ENCODE measurements around the gene SELENOO. TPM values are rescaled to one million over a fixed set of nuclear protein-coding genes. Genes with fewer than 3 reads are reported as not detected.

SELENOO gene
- total RNA-seq, 4 donors from 2014 or later, result 36.1 to 66.6 (median 44.8) TPM

DNA sequence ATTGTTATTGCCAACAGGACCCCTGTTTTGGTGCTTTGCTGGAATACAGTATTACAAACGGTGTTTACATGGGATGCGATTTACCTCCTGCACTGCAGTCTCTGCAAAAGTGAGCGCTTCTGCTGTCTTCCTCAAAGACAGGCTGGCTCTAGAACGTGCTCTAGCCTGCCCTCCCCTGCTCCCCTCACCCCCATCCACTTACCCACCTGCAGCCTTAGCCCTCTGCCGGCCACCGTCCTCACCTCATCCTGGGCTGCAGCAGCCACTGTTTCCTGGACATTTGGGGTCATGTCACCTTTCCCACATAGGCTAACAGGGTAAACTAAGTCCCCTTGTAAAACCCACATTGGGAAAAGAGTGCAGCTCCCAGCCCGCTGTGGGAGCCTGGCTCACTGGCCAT is 39.9 kb upstream of the SELENOO start:
- no peaks in the 10 kb centered on the region for H3K36me3 ChIP-seq
- no peak overlapping the region for H3K4me3 ChIP-seq
- no peaks in the 10 kb centered on the region for H3K9me3 ChIP-seq
- TF ChIP-seq, protein P1, sequence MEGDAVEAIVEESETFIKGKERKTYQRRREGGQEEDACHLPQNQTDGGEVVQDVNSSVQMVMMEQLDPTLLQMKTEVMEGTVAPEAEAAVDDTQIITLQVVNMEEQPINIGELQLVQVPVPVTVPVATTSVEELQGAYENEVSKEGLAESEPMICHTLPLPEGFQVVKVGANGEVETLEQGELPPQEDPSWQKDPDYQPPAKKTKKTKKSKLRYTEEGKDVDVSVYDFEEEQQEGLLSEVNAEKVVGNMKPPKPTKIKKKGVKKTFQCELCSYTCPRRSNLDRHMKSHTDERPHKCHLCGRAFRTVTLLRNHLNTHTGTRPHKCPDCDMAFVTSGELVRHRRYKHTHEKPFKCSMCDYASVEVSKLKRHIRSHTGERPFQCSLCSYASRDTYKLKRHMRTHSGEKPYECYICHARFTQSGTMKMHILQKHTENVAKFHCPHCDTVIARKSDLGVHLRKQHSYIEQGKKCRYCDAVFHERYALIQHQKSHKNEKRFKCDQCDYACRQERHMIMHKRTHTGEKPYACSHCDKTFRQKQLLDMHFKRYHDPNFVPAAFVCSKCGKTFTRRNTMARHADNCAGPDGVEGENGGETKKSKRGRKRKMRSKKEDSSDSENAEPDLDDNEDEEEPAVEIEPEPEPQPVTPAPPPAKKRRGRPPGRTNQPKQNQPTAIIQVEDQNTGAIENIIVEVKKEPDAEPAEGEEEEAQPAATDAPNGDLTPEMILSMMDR (IDR thresholded peaks at IDR 0.05), result no peak
- TF ChIP-seq EP300 (IDR thresholded peaks at IDR 0.05), result no peak
- no peak for TF ChIP-seq POLR2A (IDR thresholded peaks at IDR 0.05)
- H3K27ac ChIP-seq, result no peak overlapping the region
- DNase-seq (ENCODE audit: low spot score in 2 of 2), result no peak
- WGBS, 2 donors, result 82 to 84% methylated on average over 6 to 7 of the region's 7 CpGs
- H3K27me3 ChIP-seq, result peaks cover 0 to 8% of the 10 kb centered on the region in 2 donors
- H3K4me1 ChIP-seq, result no peaks in the 10 kb centered on the region

DNA sequence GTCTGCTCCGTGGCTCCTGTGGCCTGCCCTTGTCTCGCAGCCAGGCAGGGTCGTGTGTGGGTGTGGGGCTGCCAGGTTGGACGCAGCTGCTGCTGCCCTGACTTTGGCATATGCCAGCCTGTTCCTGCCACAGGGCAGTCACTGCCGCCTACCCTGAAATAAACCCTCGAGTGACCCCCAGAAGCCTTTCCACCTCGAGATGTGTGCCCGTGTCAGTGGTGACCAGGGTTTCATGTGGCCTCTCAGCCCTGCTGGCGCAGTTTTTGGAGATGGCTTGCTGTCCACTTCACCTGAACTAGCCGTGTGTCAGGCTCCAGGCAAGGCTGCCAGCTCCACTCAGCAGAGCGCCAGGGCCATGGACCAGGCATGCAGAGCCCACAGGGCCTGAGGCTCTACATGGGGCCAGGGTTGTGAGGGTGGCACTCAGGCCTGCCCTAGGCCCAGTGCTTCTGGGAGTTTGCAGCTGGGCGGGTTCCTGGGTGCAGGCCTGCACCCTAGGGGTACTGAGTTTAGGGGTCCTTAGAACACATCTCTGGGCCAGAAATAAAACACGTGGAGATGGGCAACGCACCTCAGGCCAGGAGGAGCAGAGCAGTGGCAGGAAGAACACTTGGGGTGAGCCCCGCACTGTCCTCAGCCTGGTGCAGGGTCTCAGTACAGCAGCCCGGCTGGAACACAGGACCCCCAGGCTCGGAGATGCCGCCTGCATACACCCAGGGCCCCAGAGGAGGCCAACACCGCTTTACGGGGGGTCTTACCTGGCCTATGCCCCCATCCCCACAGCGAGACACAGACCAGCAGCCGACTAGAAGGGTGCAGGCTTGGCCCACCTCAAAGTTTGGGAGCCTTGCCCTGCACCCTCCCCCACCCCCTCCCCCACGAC is 39.1 kb upstream of the SELENOO start:
- TF ChIP-seq, protein P1 (IDR thresholded peaks at IDR 0.05), result no peak
- TF ChIP-seq EP300 (IDR thresholded peaks at IDR 0.05), result no peak
- TF ChIP-seq POLR2A (IDR thresholded peaks at IDR 0.05), result no peak
- Histone ChIP-seq H3K4me3 (no peak overlapping the region), H3K36me3 (no peaks in the 10 kb centered on the region), H3K27me3 (peaks cover 0 to 8% of the 10 kb centered on the region in 2 donors), H3K9me3 (no peaks in the 10 kb centered on the region), H3K4me1 (no peaks in the 10 kb centered on the region), H3K27ac (no peak overlapping the region)
- DNase-seq (ENCODE audit: low spot score in 2 of 2), result no peak
- 85 to 87% methylated on average over 16 to 19 of the region's 23 CpGs for WGBS, 2 donors

DNA sequence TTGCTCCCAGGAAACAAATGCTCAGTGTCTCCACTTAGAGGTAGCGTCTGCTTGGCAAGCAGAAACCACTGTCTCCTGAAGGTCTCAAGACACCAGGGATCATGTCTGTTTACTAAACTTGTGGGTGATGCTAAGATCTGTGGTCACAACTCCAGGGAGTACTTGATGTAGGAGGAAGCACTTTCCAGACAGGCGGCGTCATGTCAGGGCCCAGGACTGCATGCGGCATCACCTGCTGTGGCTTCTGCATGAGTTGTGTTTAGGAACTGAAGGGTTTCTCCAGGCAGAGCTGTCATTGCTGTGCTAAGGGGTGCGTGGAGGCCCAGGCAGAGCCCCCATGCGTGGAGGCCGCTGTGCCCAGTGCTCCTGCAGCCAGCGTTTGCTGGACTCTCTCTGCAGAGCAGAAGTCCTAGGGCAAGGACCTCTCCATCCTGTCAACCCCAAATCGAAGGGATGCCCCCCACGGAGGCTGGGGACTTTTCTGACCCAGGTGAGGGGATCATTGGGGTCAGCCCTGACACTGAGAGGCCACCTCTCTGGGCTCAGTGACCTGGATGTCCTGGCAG is 38.3 kb upstream of the SELENOO start:
- Histone ChIP-seq H3K4me3 (no peak overlapping the region), H3K27ac (no peak overlapping the region), H3K36me3 (no peaks in the 10 kb centered on the region), H3K4me1 (no peaks in the 10 kb centered on the region), H3K9me3 (no peaks in the 10 kb centered on the region), H3K27me3 (peaks cover 0 to 9% of the 10 kb centered on the region in 2 donors)
- WGBS, 2 donors, result 76 to 79% methylated on average over 5 to 8 of the region's 10 CpGs
- TF ChIP-seq, protein P1 (IDR thresholded peaks at IDR 0.05), result no peak
- TF ChIP-seq EP300 (IDR thresholded peaks at IDR 0.05), result no peak
- no peak for TF ChIP-seq POLR2A (IDR thresholded peaks at IDR 0.05)
- DNase-seq (ENCODE audit: low spot score in 2 of 2), result no peak

DNA sequence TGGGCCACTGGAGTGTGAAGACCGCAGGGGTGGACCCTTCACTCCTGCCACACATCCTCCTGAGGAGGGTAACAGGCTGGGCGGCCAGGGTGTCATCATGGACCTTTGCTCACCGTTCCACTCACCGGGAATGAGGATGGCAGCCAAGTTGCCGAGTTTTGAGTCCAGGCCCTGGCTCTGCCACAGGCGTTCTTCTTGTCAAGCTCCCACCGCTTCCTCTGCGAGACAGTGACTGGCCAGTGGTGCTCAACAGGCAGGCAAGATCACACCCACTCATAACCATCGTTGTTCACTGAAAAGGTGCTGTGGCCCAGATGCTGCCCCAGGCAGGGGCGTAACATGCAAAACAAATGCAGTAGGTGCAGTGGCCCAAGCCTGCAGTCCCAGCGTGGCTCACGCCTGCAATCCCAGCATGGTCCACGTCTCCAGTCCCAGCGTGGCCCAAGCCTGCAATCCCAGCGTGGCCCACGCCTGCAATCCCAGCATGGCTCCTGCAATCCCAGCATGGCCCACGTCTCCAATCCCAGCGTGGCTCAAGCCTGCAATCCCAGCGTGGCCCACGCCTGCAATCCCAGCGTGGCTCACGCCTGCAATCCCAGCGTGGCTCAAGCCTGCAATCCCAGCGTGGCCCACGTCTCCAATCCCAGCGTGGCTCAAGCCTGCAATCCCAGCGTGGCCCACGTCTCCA is 35.2 kb upstream of the SELENOO start:
- peaks cover 0 to 32% of the 10 kb centered on the region in 2 donors for H3K27me3 ChIP-seq
- DNase-seq (ENCODE audit: low spot score in 2 of 2), result no peak
- no peak overlapping the region for H3K27ac ChIP-seq
- H3K36me3 ChIP-seq, result no peaks in the 10 kb centered on the region
- WGBS, 2 donors, result 93 to 94% methylated on average over 12 to 22 of the region's 28 CpGs
- no peak overlapping the region for H3K4me3 ChIP-seq
- TF ChIP-seq, protein P1 (IDR thresholded peaks at IDR 0.05), result no peak
- TF ChIP-seq EP300 (IDR thresholded peaks at IDR 0.05) (no peak), POLR2A (IDR thresholded peaks at IDR 0.05) (no peak)
- H3K4me1 ChIP-seq, result peaks cover 0 to 11% (median 4%) of the 10 kb centered on the region in 4 donors
- no peaks in the 10 kb centered on the region for H3K9me3 ChIP-seq

Data from tibial nerve (tissue), 4 donors.